SU-DHL-6 (cell line): ENCODE measurements around the gene GAS7.

Source experiments
- H2AFZ ChIP-seq: fragments of 200-600 bp; sonication (generic); 2 replicates; pipeline ENCODE4 v1.6.1; 2014; ENCODE audit warnings: low read depth, mild to moderate bottlenecking, moderate library complexity, mixed read lengths, antibody characterized with exemption, low read length; ENCODE audit not compliant: severe bottlenecking
- H3F3A ChIP-seq: fragments of 200-600 bp; shearing (Covaris generic); 2 replicates; pipeline ENCODE4 v1.6.0; 2016; ENCODE audit warnings: antibody characterized with exemption, mild to moderate bottlenecking; ENCODE audit not compliant: insufficient read depth
- H3K27ac ChIP-seq: fragments of 200-600 bp; sonication (generic); 2 replicates; pipeline ENCODE4 v1.5.1; 2016; ENCODE audit warnings: low read depth, mild to moderate bottlenecking, low read length, moderate library complexity, mixed read lengths
- H3K27me3 ChIP-seq: fragments of 200-600 bp; sonication (generic), shearing (Covaris generic); 2 replicates; pipeline ENCODE4 v1.6.0; 2014; ENCODE audit warnings: mild to moderate bottlenecking, low read length
- H3K36me3 ChIP-seq: fragments of 200-600 bp; sonication (generic); 2 replicates; pipeline ENCODE4 v1.6.1; 2014; ENCODE audit warnings: mild to moderate bottlenecking, low read length, mixed read lengths
- H3K4me2 ChIP-seq: fragments of 300-600, 200-600 bp; shearing (Covaris generic), sonication (generic); 2 replicates; pipeline ENCODE4 v1.6.0; 2014; ENCODE audit warnings: low read length, low read depth, mild to moderate bottlenecking; ENCODE audit not compliant: poor library complexity, severe bottlenecking
- H3K4me3 ChIP-seq: fragments of 200-600 bp; sonication (generic); 2 replicates; pipeline ENCODE4 v1.5.1; 2014; ENCODE audit warnings: antibody characterized with exemption, low read length, mild to moderate bottlenecking, mixed read lengths; ENCODE audit not compliant: insufficient read depth, poor library complexity, severe bottlenecking
- H3K79me2 ChIP-seq: fragments of 200-600 bp; sonication (generic); 2 replicates; pipeline ENCODE4 v1.6.1; 2014; ENCODE audit warnings: mild to moderate bottlenecking, low read length, moderate library complexity; ENCODE audit not compliant: insufficient read depth
- H3K9ac ChIP-seq: fragments of 200-600 bp; sonication (generic); 2 replicates; pipeline ENCODE4 v1.7.0; 2014; ENCODE audit warnings: mild to moderate bottlenecking, low read length
- H3K9me2 ChIP-seq: fragments of 200-600 bp; sonication (generic); replicated peaks from 2 replicates; pipeline ENCODE4 v1.6.1; 2014; ENCODE audit warnings: low read length; ENCODE audit not compliant: insufficient read depth
- H3K9me3 ChIP-seq: fragments of 200-600 bp; sonication (generic); 2 replicates; pipeline ENCODE4 v1.6.1; 2014; ENCODE audit warnings: low read length, mixed read lengths; ENCODE audit not compliant: insufficient read depth
- H4K20me1 ChIP-seq: fragments of 200-600 bp; sonication (generic); 2 replicates; pipeline ENCODE4 v1.6.1; 2014; ENCODE audit warnings: low read depth, mild to moderate bottlenecking, antibody characterized with exemption, low read length, moderate library complexity, mixed read lengths
- CTCF ChIP-seq: fragments of 200-600 bp; sonication (generic); IDR thresholded peaks from one replicate; pipeline ENCODE4 v1.5.1; 2017; ENCODE audit warnings: antibody characterized with exemption, mild to moderate bottlenecking, low read length, moderate library complexity; ENCODE audit not compliant: insufficient read depth, poor library complexity, severe bottlenecking
- EZH2phosphoT487 ChIP-seq: fragments of 200-600 bp; sonication (generic), shearing (Covaris generic); conservative IDR thresholded peaks from 2 replicates; pipeline ENCODE4 v1.6.1; 2018; ENCODE audit warnings: mild to moderate bottlenecking, antibody characterized with exemption, low read length, moderate library complexity, mixed read lengths

Gene GAS7

DNA sequence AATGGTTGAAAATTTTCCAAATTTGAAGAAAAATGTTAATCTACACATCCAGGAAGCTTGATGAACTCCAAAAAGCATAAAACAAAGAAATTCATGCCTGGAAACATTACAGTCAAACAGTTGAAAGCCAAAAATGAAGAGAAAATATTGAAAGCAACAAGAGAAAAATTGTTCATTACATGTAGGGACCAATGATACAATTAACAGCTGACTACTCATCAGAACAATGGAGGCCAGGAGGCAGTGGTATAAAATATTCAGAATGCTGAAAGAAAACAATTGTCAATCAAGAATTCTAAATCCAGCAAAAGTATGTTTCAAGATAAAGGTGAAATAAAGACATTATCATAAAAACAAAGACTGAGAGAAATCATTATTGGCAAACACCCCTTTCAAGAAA is 315.0 kb downstream of the GAS7 start:
- H3K9ac ChIP-seq, result no peak overlapping the region
- no peak overlapping the region for H2AFZ ChIP-seq
- no peak overlapping the region for H3K4me3 ChIP-seq
- no peaks in the 10 kb centered on the region for H4K20me1 ChIP-seq
- no peaks in the 10 kb centered on the region for H3F3A ChIP-seq
- H3K9me3 ChIP-seq, result peaks cover 4% of the 10 kb centered on the region; the same call in 1 of the 2 replicates
- no peak overlapping the region for H3K4me2 ChIP-seq
- no peaks in the 10 kb centered on the region; the same call in 1 of the 2 replicates for H3K36me3 ChIP-seq
- TF ChIP-seq CTCF (no peak), EZH2phosphoT487 (no peak)
- no peak overlapping the region for H3K27ac ChIP-seq
- H3K79me2 ChIP-seq, result no peaks in the 10 kb centered on the region
- no peaks in the 10 kb centered on the region for H3K27me3 ChIP-seq
- H3K9me2 ChIP-seq, result no peaks in the 10 kb centered on the region

DNA sequence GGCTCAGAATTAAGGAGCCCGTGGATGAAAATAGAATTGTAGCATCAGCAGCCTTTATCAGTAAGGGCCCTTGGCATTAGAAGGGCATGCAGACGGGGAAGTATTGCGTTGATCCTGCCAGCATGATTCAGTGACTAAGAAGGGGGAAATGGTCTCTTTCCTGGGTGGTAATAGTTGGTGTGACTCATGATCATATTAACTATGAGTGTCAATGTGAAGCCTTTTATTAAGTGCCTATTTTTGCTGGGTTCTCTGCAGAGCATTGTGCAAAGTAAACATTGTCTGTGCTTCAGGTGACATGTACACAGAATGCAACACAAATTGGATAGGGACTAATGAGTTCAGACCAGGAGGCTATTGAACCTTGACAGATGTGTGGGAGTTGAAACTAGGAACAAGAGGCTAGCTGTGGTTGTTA is 317.8 kb downstream of the GAS7 start:
- H3K4me2 ChIP-seq, result no peak overlapping the region
- H2AFZ ChIP-seq, result no peak overlapping the region
- no peaks in the 10 kb centered on the region for H3F3A ChIP-seq
- H3K27me3 ChIP-seq, result no peaks in the 10 kb centered on the region
- no peak overlapping the region for H3K9ac ChIP-seq
- H3K27ac ChIP-seq, result no peak overlapping the region
- no peak overlapping the region for H3K4me3 ChIP-seq
- H3K36me3 ChIP-seq, result no peaks in the 10 kb centered on the region; the same call in 1 of the 2 replicates
- no peaks in the 10 kb centered on the region for H4K20me1 ChIP-seq
- H3K79me2 ChIP-seq, result no peaks in the 10 kb centered on the region
- TF ChIP-seq EZH2phosphoT487 (no peak), CTCF (no peak)
- H3K9me2 ChIP-seq, result no peaks in the 10 kb centered on the region
- H3K9me3 ChIP-seq, result peaks cover 4% of the 10 kb centered on the region; the same call in 1 of the 2 replicates

- no peaks in the 10 kb centered on the region for H3K79me2 ChIP-seq
- H3F3A ChIP-seq, result no peaks in the 10 kb centered on the region
- no peaks in the 10 kb centered on the region for H4K20me1 ChIP-seq
- no peaks in the 10 kb centered on the region for H3K9me2 ChIP-seq
- no peak overlapping the region for H3K4me2 ChIP-seq
- H3K27ac ChIP-seq, result no peak overlapping the region
- H3K36me3 ChIP-seq, result no peaks in the 10 kb centered on the region; the same call in 1 of the 2 replicates
- H3K9me3 ChIP-seq, result peaks cover 4% of the 10 kb centered on the region; the same call in 1 of the 2 replicates
- H3K9ac ChIP-seq, result no peak overlapping the region
- TF ChIP-seq EZH2phosphoT487, result no peak
- TF ChIP-seq CTCF, result no peak
- H2AFZ ChIP-seq, result no peak overlapping the region
- no peaks in the 10 kb centered on the region for H3K27me3 ChIP-seq
- H3K4me3 ChIP-seq, result no peak overlapping the region
Observed at GRCh38 chr17:9878786-9879525, 319.4 kb downstream of the GAS7 start.
